Retinal pigment epithelial cell (primary cell): ENCODE results near the gene ADNP.

Source experiments
- DNase-seq: peaks from one replicate; pipeline ENCODE4 v3.0.0-alpha.2; 2010; ENCODE audit warnings: low read depth
- H3K4me3 ChIP-seq: 2 replicates; pipeline ENCODE4 v1.5.1; 2011; ENCODE audit warnings: mild to moderate bottlenecking, low read length, control low read depth, moderate library complexity
- TF ChIP-seq, protein P1 (sequence below): conservative IDR thresholded peaks from 2 replicates; pipeline ENCODE4 v1.5.1; 2011; ENCODE audit warnings: low read depth, low read length, control low read depth, inconsistent platforms

ADNP gene

DNA sequence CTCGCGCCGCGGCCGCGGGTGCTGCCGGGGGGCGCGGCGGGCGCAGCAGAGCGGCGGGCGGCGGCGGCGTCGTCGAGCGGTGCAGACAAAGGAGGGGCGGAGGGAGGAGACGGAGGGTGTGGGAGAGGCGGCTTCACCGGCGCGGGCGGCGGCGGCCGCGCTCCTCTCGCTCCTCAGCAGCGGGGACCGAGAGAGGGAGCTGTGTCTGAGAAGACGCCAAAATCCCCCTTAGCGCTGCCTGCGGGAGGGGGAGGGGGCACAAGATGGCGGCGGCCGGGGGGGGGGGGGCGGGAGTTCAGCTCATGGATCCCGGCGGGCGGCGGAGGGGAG lies 296 bp downstream of the ADNP start:
- TF ChIP-seq, protein P1, sequence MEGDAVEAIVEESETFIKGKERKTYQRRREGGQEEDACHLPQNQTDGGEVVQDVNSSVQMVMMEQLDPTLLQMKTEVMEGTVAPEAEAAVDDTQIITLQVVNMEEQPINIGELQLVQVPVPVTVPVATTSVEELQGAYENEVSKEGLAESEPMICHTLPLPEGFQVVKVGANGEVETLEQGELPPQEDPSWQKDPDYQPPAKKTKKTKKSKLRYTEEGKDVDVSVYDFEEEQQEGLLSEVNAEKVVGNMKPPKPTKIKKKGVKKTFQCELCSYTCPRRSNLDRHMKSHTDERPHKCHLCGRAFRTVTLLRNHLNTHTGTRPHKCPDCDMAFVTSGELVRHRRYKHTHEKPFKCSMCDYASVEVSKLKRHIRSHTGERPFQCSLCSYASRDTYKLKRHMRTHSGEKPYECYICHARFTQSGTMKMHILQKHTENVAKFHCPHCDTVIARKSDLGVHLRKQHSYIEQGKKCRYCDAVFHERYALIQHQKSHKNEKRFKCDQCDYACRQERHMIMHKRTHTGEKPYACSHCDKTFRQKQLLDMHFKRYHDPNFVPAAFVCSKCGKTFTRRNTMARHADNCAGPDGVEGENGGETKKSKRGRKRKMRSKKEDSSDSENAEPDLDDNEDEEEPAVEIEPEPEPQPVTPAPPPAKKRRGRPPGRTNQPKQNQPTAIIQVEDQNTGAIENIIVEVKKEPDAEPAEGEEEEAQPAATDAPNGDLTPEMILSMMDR: no peak
- peak overlapping the region; percentile 65 for H3K4me3 ChIP-seq
- no peak for DNase-seq

DNA sequence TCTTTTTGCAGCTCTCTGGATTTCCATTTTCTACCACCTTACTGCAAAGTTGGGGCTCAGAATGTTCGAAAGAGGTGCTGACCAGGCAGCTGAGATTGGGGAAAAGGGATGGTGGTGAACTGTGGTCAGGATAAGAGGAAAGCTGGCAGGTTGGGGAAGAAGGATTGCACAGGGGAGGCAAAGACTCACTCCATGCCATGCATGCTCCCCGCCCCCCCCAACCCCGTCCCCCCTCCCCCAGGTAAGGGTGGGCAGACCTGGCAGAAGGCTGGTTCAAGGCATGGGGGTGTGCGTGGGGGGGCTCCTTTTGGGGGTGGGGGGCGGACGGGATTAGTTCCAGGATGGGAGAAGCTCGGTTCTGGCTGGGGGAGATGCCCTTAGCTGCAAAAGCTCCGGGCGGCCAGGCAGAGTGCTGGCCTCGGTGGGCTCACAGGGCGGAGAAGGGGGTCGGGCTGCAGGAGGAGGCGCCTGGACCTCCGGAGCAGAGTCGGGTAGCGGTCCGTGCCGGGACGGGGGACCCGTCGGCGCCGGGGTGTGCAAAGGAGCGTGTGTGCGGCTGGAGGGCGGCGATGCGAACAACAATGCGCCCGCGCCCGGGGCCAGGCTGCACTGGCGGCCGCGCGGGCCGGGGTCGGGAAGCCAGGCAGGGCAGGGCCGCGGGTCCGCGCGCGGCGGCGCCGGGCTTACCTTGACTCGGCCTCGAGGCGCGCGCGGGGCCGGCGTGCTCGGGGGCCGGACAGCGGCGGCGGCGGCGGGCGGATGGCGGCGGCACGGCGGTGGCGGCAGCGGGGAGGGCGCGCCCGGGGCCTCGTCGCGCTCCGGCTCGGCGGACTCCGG lies 880 bp downstream of the ADNP start:
- peak overlapping the region; percentile 88 for H3K4me3 ChIP-seq
- no peak for DNase-seq
- TF ChIP-seq, protein P1: no peak

DNA sequence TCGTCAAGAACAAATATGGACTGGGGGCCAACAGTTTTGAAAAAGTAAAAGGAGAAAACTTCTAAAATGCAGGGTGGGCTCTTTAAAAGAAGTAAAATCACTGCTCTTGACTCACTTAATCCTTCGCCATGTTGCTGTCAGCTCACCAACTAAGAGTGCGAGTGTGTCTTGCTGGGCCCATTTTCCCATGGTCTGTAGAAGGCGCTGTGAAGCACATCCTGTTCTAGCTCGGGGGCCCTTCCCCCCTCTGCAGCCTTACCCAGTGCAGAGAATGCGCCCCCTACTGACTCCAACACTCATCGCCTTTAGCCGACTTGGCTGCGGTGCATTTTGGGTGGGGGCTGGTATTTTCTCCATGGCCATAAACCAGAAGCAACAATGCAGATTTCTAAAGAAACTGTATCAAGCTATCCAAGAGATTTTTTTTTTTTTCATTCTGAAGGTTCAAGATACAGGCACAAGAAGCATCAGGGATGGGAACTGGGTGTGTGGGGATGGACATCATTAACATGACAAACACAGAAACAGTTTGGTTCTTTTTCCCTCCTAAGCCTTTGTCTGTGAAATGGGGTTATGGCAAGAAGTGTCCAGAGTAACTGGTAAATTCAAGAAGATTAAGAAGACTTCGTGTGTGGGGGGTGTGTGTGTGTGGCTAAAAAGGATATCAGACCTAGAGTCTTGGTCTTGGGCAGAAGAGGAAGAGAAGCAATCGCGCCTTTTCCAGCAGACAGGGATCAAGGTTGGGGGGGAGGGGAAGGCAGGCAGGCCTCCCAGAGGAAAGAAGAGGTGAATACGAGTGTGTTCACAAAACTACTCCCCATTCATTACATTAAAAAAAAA lies 1.7 kb downstream of the ADNP start:
- H3K4me3 ChIP-seq: peak overlapping the region; percentile 88
- DNase-seq: peak; percentile 95
- TF ChIP-seq, protein P1: peak; percentile 100

DNA sequence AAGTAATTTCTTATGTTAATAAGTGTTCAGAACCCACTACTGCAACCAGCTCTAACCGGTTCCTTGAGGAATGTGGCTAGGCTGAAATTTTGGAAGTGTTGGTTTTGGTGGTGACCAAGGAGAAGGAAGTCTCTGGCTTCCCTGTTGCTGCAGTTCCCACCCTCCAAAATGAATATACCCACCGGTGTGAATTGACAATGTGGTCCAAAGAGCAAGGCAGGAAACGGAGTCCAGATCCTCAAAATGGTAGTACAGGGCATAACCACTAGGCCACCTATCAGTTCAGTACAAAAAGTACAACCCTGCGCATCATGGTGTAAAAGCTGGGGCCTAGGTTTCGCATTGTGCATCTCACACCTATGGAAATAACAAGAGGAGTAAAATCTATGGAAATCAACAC lies 2.8 kb downstream of the ADNP start:
- peak overlapping the region; percentile 88 for H3K4me3 ChIP-seq
- TF ChIP-seq, protein P1: peak; percentile 16
- no peak for DNase-seq

DNA sequence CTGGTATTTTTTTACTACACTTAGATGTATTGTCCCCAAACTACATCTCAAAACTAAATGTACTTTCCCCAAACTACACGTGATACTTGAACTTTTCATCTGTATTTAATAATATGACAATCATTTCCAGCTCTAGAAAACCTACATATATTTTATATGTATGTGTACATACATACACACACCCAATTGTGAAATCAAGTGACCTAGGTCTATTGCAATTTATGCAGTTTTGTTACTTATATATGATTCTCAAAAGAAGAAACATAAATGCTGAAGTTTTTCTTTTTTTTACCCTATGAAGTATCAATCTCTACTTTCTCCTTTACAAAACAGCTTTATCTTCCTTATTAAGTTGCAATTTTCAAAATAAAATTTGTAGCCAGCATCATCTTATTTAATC lies 4.7 kb downstream of the ADNP start:
- H3K4me3 ChIP-seq: no peak overlapping the region
- no peak for DNase-seq
- TF ChIP-seq, protein P1: no peak

DNA sequence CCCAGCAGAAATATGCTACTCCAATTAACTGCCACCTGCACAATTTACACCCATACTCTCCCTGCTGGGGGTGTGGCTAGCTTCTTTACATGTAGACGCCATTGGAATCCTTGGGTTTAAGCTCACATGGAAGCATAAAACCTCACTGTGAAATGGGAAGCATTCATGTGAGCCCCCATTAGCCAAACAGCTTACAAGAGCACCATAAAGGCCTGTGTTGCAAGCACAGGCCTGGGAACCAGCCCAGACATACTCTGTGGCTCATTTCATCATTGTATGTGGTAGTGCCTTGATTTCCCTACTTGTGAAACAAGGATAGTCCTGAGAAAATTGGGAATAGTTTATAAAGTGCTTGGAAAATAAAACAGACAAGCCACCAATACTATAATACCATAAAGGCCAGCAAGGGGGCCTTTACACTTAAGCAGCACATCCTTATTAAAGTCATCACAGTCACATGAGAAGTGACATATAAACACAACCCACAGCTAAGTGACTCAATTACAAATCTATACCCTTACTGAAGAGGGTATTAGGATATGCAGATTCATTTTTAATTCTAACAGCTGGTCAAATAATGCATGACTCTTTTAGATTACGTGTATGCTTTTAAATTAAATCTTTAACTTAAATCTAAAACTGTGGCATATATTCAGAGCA lies 6.8 kb downstream of the ADNP start:
- H3K4me3 ChIP-seq: no peak overlapping the region
- no peak for DNase-seq
- TF ChIP-seq, protein P1: no peak
